ENCODE results near the gene CRYGB. TPM values are rescaled to one million over a fixed set of nuclear protein-coding genes. Genes with fewer than 3 reads are reported as not detected.

The CRYGB gene
- total and polyA plus RNA-seq, 2 of the 13 experiments (the other 11 are each of a cell fraction or from before 2014, with no cell fraction given), result not detected

DNA sequence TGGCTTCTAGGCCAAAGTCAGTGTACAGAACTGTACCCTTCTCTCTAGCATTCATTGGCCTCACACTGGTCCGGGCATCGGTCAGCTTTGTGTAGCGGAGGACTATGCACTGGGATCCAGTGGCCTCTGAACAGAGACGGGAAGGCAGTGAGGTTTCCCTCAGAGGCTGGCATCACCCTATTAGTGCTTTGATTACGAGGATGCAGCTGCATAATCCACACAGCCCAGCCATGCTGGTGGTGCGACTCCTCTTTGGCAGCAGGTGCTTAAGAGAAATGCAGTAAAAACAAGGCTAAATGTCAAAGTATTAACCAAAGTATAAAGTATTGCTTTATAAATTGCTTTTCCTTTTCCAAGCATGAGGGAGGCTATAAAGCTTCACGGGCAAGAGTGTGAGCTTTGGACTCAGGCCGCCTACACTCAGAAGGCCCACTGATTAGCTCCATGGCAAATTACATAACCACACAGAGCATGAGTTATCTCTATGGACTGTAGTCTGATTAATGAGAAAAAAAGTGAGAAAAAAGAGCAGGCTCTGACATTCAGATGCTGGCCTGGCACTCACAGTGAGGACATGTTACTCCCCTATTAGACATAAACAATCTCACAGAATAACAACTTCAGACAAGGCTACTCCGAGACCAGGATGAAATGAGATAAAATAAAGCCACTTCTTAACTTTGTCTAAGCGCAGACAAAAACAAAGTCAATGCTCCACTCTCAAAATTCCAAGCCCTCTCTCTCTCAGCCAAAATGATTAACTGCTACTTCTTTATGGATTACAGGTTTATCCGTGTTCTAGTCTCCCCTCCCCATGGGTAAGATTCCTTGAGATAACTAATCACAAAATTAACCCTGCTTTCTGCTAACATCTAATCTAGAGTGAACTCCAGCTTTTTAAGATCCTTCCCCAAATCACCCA lies 9.9 kb downstream of the CRYGB start (continued):
- TF ChIP-seq, protein P1, sequence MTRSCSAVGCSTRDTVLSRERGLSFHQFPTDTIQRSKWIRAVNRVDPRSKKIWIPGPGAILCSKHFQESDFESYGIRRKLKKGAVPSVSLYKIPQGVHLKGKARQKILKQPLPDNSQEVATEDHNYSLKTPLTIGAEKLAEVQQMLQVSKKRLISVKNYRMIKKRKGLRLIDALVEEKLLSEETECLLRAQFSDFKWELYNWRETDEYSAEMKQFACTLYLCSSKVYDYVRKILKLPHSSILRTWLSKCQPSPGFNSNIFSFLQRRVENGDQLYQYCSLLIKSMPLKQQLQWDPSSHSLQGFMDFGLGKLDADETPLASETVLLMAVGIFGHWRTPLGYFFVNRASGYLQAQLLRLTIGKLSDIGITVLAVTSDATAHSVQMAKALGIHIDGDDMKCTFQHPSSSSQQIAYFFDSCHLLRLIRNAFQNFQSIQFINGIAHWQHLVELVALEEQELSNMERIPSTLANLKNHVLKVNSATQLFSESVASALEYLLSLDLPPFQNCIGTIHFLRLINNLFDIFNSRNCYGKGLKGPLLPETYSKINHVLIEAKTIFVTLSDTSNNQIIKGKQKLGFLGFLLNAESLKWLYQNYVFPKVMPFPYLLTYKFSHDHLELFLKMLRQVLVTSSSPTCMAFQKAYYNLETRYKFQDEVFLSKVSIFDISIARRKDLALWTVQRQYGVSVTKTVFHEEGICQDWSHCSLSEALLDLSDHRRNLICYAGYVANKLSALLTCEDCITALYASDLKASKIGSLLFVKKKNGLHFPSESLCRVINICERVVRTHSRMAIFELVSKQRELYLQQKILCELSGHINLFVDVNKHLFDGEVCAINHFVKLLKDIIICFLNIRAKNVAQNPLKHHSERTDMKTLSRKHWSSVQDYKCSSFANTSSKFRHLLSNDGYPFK (CRISPR knock-in tag; IDR thresholded peaks at IDR 0.05; ENCODE audit: borderline replicate concordance), result no peak
- no peak; the same call in 1 of the 2 replicates for TF ChIP-seq TCF7 (IDR thresholded peaks at IDR 0.05; ENCODE audit: low read depth)
- no peak for TF ChIP-seq POLR2AphosphoS2 (IDR thresholded peaks at IDR 0.05; ENCODE audit: low read depth, low read length)
- TF ChIP-seq ZNF564 (CRISPR knock-in tag; IDR thresholded peaks at IDR 0.05), result no peak
- no peak for TF ChIP-seq SETDB1 (CRISPR knock-in tag; IDR thresholded peaks at IDR 0.05; ENCODE audit: borderline replicate concordance)
- TF ChIP-seq KLF13 (CRISPR knock-in tag; IDR thresholded peaks at IDR 0.05), result no peak
- no peak for TF ChIP-seq PHF20 (CRISPR knock-in tag; IDR thresholded peaks at IDR 0.05)
- TF ChIP-seq AGO2 (optimal IDR thresholded peaks at IDR 0.05; ENCODE audit: low read depth, low read length), result no peak
- TF ChIP-seq NR2F6 (IDR thresholded peaks at IDR 0.05), result no peak
- TF ChIP-seq NR2F6 (CRISPR knock-in tag; IDR thresholded peaks at IDR 0.05), result peak; percentile 33; the same call in 1 of the 2 replicates
- TF ChIP-seq KDM1A (CRISPR knock-in tag; IDR thresholded peaks at IDR 0.05), result no peak
- TF ChIP-seq CHD4 (IDR thresholded peaks at IDR 0.05; ENCODE audit: borderline replicate concordance, low read length), result no peak; the same call in 1 of the 2 replicates
- TF ChIP-seq ZNF883 (CRISPR knock-in tag; IDR thresholded peaks at IDR 0.05; ENCODE audit: not compliant biosample characterization), result no peak
- TF ChIP-seq, protein P2, sequence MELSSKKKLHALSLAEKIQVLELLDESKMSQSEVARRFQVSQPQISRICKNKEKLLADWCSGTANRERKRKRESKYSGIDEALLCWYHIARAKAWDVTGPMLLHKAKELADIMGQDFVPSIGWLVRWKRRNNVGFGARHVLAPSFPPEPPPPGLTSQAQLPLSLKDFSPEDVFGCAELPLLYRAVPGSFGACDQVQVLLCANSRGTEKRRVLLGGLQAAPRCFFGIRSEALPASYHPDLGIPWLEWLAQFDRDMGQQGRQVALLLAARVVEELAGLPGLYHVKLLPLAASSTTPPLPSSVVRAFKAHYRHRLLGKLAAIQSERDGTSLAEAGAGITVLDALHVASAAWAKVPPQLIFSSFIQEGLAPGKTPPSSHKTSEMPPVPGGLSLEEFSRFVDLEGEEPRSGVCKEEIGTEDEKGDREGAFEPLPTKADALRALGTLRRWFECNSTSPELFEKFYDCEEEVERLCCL (CRISPR knock-in tag; IDR thresholded peaks at IDR 0.05; ENCODE audit: borderline replicate concordance), result no peak
- no peak for TF ChIP-seq ZNF83 (CRISPR knock-in tag; IDR thresholded peaks at IDR 0.05; ENCODE audit: borderline replicate concordance)
- no peak for TF ChIP-seq HHEX (CRISPR knock-in tag; IDR thresholded peaks at IDR 0.05)
- TF ChIP-seq ZNF660 (CRISPR knock-in tag; IDR thresholded peaks at IDR 0.05; ENCODE audit: borderline replicate concordance, low read depth), result no peak
- no peak for TF ChIP-seq ZNF598 (CRISPR knock-in tag; IDR thresholded peaks at IDR 0.05; ENCODE audit: borderline replicate concordance)
- TF ChIP-seq ZNF225 (CRISPR knock-in tag; IDR thresholded peaks at IDR 0.05), result no peak
- no peak for TF ChIP-seq HCFC1 (IDR thresholded peaks at IDR 0.05; ENCODE audit: low read depth, low read length)
- TF ChIP-seq ZFP62 (CRISPR knock-in tag; IDR thresholded peaks at IDR 0.05), result no peak
- TF ChIP-seq ZFYVE20 (CRISPR knock-in tag; IDR thresholded peaks at IDR 0.05; ENCODE audit: borderline replicate concordance, low read depth), result no peak
- no peak for TF ChIP-seq RBM22 (optimal IDR thresholded peaks at IDR 0.05; ENCODE audit: low read length)
- no peak for TF ChIP-seq ZNF546 (CRISPR knock-in tag; conservative IDR thresholded peaks at IDR 0.05)
- TF ChIP-seq DMAP1 (CRISPR knock-in tag; IDR thresholded peaks at IDR 0.05), result no peak
- TF ChIP-seq ZNF205 (CRISPR knock-in tag; IDR thresholded peaks at IDR 0.05), result peak; percentile 95
- no peak for TF ChIP-seq TP53 (CRISPR knock-in tag; conservative IDR thresholded peaks at IDR 0.05)
- TF ChIP-seq JARID2 (CRISPR knock-in tag; IDR thresholded peaks at IDR 0.05; ENCODE audit: insufficient replicate concordance), result no peak
- no peak for TF ChIP-seq ZNF207 (IDR thresholded peaks at IDR 0.05; ENCODE audit: borderline replicate concordance)

Measured in HepG2 (cell line).